GM18526 (cell line): ENCODE measurements around the gene CHAF1B.

Source experiments
- POLR2A ChIP-seq: IDR thresholded peaks from 3 replicates; pipeline ENCODE4 v1.6.1; 2011; ENCODE audit not compliant: insufficient read length; ENCODE audit errors: extremely low read depth

Gene CHAF1B

GRCh38 chr21:36420571-36421339 is 35.6 kb downstream of the CHAF1B start:
- TF ChIP-seq POLR2A: no peak

- TF ChIP-seq POLR2A: no peak
Observed at GRCh38 chr21:36422279-36423098, 37.3 kb downstream of the CHAF1B start.

GRCh38 chr21:36423771-36424433 is 38.7 kb downstream of the CHAF1B start:
- no peak for TF ChIP-seq POLR2A

DNA sequence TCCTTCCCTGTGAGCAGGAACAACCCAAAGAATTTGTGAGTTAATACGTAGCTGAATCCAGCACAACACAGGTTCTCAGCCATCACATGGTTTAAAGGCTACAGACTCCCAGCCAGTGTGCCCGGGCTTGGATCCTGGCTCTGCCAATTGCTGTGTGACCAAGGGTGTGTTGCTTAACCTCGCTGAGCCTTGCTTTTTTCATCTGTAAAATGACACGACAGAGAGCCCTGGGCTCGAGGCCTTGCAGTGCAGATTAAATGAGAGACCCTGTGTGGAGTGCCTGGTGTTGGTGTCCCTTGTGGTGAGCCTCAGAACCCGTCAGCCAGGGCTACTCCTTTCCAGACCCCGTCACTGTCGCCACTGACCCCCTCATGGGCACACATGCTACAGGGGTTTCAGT is 39.4 kb downstream of the CHAF1B start:
- TF ChIP-seq POLR2A: no peak

GRCh38 chr21:36425286-36425685 is 40.1 kb downstream of the CHAF1B start:
- TF ChIP-seq POLR2A: no peak

DNA sequence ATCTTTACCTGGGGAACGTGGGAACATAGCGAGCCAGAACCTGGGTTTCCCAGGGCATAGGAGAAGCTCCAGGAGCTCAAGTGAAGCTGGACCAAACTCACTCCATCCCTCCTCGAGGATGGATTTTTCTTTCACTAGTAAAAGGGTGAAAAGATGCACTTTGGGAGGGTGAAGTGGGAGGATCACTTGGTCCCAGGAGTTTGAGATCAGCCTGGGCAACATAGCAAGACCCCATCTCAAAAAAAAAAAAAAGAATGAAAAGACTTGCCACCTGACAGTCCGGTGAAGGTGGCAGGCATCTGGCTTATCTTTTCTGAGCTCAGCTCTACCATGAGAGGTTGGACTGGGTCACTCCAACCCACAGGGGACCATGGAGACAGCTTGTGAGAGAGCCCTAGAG is 42.3 kb downstream of the CHAF1B start:
- no peak for TF ChIP-seq POLR2A

GRCh38 chr21:36428761-36429432 is 43.7 kb downstream of the CHAF1B start:
- TF ChIP-seq POLR2A: no peak

- no peak for TF ChIP-seq POLR2A
Observed at GRCh38 chr21:36429947-36430546, 44.9 kb downstream of the CHAF1B start.

- TF ChIP-seq POLR2A: no peak
Observed at GRCh38 chr21:36430841-36431240, 45.6 kb downstream of the CHAF1B start.

GRCh38 chr21:36431252-36431651 is 46.1 kb downstream of the CHAF1B start:
- no peak for TF ChIP-seq POLR2A

- no peak for TF ChIP-seq POLR2A
Observed at GRCh38 chr21:36433059-36433709, 48.0 kb downstream of the CHAF1B start.

GRCh38 chr21:36434144-36434543 is 49.0 kb downstream of the CHAF1B start:
- TF ChIP-seq POLR2A: no peak

- TF ChIP-seq POLR2A: no peak
Observed at GRCh38 chr21:36436829-36437744, 51.9 kb downstream of the CHAF1B start.

GRCh38 chr21:36437745-36438128 is 52.5 kb downstream of the CHAF1B start:
- no peak for TF ChIP-seq POLR2A

GRCh38 chr21:36441715-36442114 is 56.5 kb downstream of the CHAF1B start:
- TF ChIP-seq POLR2A: no peak
